ENCODE results near the gene NWD2.

The NWD2 gene

GRCh38 chr4:37475776-37476175 lies 231.2 kb downstream of the NWD2 start:
- TF ChIP-seq CTCF (IDR thresholded peaks at IDR 0.05; ENCODE audit: low read length, missing control alignments), result no peak
- no peak for DNase-seq (ENCODE audit: low read depth)
- no peak overlapping the region for H3K4me3 ChIP-seq (replicated peaks; ENCODE audit: low read depth, low read length)

GRCh38 chr4:37476256-37476655 lies 231.7 kb downstream of the NWD2 start:
- no peak for TF ChIP-seq CTCF (IDR thresholded peaks at IDR 0.05; ENCODE audit: low read length, missing control alignments)

GRCh38 chr4:37476691-37477090 lies 232.1 kb downstream of the NWD2 start:
- H3K4me3 ChIP-seq (replicated peaks; ENCODE audit: low read depth, low read length), result no peak overlapping the region
- DNase-seq (ENCODE audit: low read depth), result no peak
- TF ChIP-seq CTCF (IDR thresholded peaks at IDR 0.05; ENCODE audit: low read length, missing control alignments), result no peak

More at GRCh38 chr4:37476256-37476655, 231.7 kb downstream of the NWD2 start:
- no peak for DNase-seq (ENCODE audit: low read depth)
- no peak overlapping the region for H3K4me3 ChIP-seq (replicated peaks; ENCODE audit: low read depth, low read length)

GRCh38 chr4:37477126-37477525 lies 232.6 kb downstream of the NWD2 start:
- no peak for DNase-seq (ENCODE audit: low read depth)
- no peak for TF ChIP-seq CTCF (IDR thresholded peaks at IDR 0.05; ENCODE audit: low read length, missing control alignments)
- no peak overlapping the region for H3K4me3 ChIP-seq (replicated peaks; ENCODE audit: low read depth, low read length)

GRCh38 chr4:37478151-37478550 lies 233.6 kb downstream of the NWD2 start:
- no peak for TF ChIP-seq CTCF (IDR thresholded peaks at IDR 0.05; ENCODE audit: low read length, missing control alignments)
- no peak for DNase-seq (ENCODE audit: low read depth)
- H3K4me3 ChIP-seq (replicated peaks; ENCODE audit: low read depth, low read length), result no peak overlapping the region

GRCh38 chr4:37480509-37480908 lies 236.0 kb downstream of the NWD2 start:
- DNase-seq (ENCODE audit: low read depth), result no peak
- H3K4me3 ChIP-seq (replicated peaks; ENCODE audit: low read depth, low read length), result no peak overlapping the region
- no peak for TF ChIP-seq CTCF (IDR thresholded peaks at IDR 0.05; ENCODE audit: low read length, missing control alignments)

- no peak overlapping the region for H3K4me3 ChIP-seq (replicated peaks; ENCODE audit: low read depth, low read length)
- no peak for TF ChIP-seq CTCF (IDR thresholded peaks at IDR 0.05; ENCODE audit: low read length, missing control alignments)
- DNase-seq (ENCODE audit: low read depth), result no peak
These were observed 237.1 kb downstream of the NWD2 start for GRCh38 chr4:37481547-37482122.
